GM21723 (cell line): Measurements from ENCODE around the gene RSF1.

Experiments used
- ATAC-seq: cut with Tn5 transposase; IDR thresholded peaks from one replicate; pipeline ENCODE4 v1.9.1; 2021; ENCODE audit warnings: mild to moderate bottlenecking, moderate library complexity; ENCODE audit not compliant: unreplicated experiment

The RSF1 gene

DNA sequence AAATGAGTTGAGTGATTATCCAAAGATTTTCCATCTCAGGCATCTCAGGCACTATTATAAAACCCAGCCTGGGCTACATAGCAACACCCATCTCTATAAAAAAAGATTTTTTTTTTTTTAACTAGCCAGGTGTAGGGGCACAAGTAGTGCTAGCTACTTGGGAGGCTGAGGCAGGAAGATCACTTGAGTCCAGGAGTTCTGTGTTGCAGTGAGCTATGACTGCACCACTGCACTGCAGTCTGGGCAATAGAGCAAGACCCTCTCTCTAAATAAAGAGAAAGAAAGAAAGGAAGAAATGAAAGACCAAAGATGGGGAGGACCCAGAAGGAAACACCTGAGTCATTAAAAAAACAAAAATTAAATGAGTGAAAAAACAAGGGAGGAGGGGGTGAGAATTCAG, 14.1 kb downstream of the RSF1 start:
- ATAC-seq: no peak

- no peak for ATAC-seq
Measured at GRCh38 chr11:77801477-77801876, 19.0 kb downstream of the RSF1 start.

- no peak for ATAC-seq
Measured at GRCh38 chr11:77800449-77800848, 20.1 kb downstream of the RSF1 start.

GRCh38 chr11:77799338-77799737, 21.2 kb downstream of the RSF1 start:
- ATAC-seq: no peak

- ATAC-seq: no peak
Measured at GRCh38 chr11:77793972-77794371, 26.6 kb downstream of the RSF1 start.

DNA sequence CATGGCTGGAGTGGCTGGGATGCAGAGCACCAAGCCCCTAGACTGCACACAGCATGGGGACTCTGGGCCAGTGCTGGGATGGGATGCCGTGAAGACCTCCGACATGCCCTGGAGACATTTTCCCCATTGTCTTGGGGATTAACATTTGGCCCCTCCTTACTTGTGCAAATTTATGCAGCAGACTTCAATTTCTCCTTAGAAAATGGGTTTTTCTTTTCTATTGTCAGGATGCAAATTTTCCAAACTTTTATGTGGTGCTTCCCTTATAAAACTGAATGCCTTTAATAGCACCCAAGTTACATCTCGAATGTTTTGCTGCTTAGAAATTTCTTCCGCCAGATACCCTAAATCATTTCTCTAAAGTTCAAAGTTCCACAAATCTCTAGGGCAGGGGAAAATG, 29.2 kb downstream of the RSF1 start:
- ATAC-seq: no peak

- no peak for ATAC-seq
Measured at GRCh38 chr11:77789731-77790476, 30.6 kb downstream of the RSF1 start.

- ATAC-seq: no peak
Measured at GRCh38 chr11:77789061-77789730, 31.3 kb downstream of the RSF1 start.

DNA sequence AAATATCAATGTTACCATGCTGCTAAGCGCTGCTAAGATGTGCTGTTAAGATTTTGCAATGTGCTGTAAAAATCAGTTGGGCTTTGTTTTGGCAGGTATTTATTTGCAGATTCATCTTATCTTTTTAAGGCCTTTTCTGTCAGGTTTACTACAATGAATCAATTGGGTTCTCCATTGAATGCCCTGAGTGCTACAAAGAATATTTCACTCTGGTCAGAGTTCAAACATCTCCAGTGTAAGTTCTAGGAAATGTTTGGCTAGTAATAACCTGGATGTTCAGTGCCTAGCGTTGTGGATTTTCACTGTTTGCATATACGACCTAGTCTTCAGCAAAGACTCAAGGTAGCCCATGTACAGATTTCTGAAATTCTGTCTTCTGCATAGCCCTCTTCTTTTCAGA, 36.0 kb downstream of the RSF1 start:
- no peak for ATAC-seq

- ATAC-seq: no peak
Measured at GRCh38 chr11:77783025-77783424, 37.5 kb downstream of the RSF1 start.

DNA sequence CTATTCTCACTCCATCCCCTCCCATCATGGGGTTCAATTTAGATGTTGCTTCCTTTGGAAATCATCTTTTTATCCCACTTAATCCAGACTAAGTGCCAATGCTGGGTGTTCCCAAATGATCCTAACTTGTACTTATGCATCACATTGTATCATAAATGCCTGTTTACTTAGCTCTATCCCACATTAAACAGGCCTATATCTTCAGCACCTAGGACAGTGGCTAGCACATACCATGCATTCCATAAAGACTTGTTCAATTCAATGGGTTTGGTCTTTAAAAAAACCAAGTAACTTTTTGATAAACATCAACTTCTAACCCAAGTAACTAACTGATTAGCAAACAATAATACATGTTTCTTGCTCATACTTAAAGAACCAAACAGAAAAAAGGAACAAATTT, 40.6 kb downstream of the RSF1 start:
- ATAC-seq: no peak

- ATAC-seq: no peak
Measured at GRCh38 chr11:77778549-77778948, 42.0 kb downstream of the RSF1 start.

DNA sequence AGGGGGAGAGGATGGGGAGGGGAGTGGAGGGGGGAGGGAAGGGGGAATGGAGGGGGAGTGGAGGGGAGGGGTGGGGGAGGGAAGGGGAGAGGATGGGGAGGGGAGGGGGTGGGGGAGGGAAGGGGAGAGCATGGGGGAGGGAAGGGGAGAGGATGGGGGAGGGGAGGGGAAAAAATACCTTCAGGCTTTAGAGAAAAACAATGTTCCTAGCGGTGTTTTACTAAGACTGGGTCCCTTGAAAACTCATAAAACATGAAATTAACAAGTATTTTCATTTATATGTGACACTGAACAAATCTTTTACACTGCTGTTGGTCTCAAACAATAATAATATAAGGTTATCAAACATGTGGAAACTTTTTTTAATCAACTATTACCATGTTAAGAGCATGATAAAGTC, 42.4 kb downstream of the RSF1 start:
- no peak for ATAC-seq

GRCh38 chr11:77776455-77776854, 44.1 kb downstream of the RSF1 start:
- ATAC-seq: no peak

DNA sequence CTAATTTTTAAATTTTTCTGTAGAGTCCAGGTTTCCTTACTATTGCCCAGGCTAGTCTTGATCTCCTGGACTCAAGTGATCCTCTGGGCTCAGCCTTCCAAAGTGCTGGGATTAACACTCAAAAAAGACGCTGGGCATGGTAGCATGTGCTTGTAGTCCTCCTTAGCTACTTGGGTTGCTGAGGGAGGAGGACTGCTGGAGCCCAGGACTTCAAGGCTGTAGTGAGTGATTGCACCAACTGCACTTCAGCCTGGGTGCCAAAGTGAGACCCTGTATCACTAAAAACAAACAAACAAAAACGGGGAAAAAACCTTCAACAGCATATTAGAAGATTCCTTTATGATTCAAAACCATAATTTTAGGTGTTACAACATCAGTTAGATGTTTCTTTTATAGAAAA, 44.6 kb downstream of the RSF1 start:
- no peak for ATAC-seq

GRCh38 chr11:77771135-77771534, 49.4 kb downstream of the RSF1 start:
- no peak for ATAC-seq

- no peak for ATAC-seq
Measured at GRCh38 chr11:77770629-77771028, 49.9 kb downstream of the RSF1 start.

DNA sequence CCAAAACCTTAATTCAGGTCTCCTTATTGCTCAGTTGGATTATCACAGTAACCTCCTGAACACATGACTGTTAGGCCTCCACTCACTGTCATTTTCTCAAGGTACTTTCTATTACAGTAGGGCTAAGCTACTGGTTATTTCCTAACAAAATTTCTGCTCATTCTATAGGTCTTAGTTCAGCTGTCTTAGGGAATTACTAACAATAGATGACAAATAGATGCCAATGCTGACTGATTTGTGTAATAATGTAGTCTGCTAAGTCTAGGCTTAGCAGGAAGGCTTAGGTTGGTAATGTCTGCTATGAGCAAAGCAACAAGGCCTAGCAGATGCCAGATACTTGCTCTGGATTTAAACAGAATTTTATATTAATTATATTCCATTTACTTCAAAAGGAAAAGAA, 58.1 kb downstream of the RSF1 start:
- ATAC-seq: no peak

DNA sequence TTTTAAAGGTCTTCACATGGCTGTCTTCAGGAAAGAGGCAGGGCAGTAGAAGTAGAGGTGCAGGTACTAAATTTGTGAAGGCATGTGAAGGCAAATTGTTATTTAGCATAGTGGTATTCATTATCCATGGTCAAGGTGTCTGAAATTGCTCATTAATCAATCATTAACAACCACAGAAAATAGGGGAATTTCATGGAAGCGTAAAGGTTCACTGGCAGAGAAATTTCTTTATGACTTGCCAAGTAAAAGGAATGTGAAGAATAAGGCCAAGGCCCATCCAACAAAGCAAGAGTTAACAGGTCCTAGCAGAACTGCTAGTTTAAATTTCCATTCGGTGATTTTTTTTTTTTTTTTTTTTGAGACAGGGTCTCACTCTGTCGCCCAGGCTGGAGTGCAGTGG, 59.0 kb downstream of the RSF1 start:
- ATAC-seq: no peak

GRCh38 chr11:77758331-77758730, 62.2 kb downstream of the RSF1 start:
- ATAC-seq: no peak

GRCh38 chr11:77753230-77753629, 67.3 kb downstream of the RSF1 start:
- ATAC-seq: no peak

DNA sequence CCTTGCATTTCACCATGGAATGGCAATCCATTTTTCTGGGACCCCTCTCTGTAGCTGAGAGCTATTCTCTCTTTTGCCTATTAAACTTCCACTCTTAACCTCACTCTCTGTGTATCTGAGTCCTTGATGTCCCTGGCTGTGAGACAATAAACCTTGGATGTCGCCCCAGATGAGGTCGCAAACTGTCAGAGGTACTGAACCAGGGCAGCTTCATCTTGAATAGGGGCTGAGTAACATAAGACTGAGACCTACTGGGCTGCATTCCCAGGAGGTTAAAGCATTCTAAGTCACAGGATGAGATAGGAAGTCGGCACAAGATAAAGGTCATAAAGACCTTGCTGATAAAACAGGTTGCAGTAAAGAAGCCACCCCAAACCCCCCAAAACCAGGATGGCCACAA, 68.0 kb downstream of the RSF1 start:
- ATAC-seq: no peak
